ENCODE data around the gene FOS. TPM values are rescaled to one million over a fixed set of nuclear protein-coding genes. Genes with fewer than 3 reads are reported as not detected.

FOS gene
- polyA plus RNA-seq, 1 experiment, result 84.1 TPM

DNA sequence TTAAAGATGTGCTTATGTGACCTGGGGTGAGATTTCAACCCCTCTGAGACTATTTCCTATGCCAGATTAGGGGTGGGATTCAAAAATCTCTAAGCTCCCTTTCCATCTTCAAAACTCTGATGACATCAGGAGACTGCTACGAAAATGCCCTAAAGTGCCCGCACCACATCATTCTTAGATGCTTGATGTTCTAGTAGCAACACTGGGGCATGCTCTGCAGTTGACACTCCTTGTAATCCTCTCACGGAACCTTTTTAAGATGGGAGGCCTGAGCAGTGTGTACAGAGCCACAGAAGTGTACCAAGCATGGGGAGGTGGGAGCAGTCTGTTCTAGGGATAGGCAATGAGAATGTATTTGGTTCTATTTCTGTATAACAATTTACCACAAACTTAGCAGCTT, 12.2 kb downstream of the FOS start:
- no peaks in the 10 kb centered on the region for H3K36me3 ChIP-seq (ENCODE audit: control insufficient read depth, insufficient read depth, low read length)
- peaks cover 4% of the 10 kb centered on the region for H3K27me3 ChIP-seq (ENCODE audit: control insufficient read depth, insufficient read depth, low read length)
- no peak for DNase-seq (ENCODE audit: low read depth)
- TF ChIP-seq, protein P1, sequence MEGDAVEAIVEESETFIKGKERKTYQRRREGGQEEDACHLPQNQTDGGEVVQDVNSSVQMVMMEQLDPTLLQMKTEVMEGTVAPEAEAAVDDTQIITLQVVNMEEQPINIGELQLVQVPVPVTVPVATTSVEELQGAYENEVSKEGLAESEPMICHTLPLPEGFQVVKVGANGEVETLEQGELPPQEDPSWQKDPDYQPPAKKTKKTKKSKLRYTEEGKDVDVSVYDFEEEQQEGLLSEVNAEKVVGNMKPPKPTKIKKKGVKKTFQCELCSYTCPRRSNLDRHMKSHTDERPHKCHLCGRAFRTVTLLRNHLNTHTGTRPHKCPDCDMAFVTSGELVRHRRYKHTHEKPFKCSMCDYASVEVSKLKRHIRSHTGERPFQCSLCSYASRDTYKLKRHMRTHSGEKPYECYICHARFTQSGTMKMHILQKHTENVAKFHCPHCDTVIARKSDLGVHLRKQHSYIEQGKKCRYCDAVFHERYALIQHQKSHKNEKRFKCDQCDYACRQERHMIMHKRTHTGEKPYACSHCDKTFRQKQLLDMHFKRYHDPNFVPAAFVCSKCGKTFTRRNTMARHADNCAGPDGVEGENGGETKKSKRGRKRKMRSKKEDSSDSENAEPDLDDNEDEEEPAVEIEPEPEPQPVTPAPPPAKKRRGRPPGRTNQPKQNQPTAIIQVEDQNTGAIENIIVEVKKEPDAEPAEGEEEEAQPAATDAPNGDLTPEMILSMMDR (IDR thresholded peaks at IDR 0.05; ENCODE audit: insufficient read depth, low read depth, low read length), result no peak
- POLR2A ChIA-PET, result no interaction called here
- H3K4me3 ChIP-seq (ENCODE audit: low read depth, low read length), result no peak overlapping the region
- CTCF ChIA-PET, result no interaction called here

DNA sequence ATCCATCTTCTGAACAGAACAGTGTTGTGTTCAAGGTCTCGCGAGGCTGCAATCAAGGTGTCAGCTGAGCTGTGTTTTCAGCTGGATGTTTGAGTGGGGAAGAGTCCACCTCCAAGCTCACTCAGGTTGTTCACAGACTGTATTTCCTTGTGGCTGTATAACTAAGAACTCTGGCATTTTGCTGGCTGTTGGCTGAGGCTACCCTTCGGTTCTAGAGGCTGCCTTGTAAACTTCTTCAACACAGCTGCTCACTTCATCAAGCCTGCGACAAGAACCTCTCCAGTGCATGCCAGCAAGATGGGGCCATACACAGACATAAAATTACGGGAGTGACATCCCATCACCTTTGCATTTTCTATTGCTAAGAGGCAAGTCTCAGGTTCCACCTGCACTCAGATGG, 12.7 kb downstream of the FOS start:
- POLR2A ChIA-PET, result no interaction called here
- no peak for DNase-seq (ENCODE audit: low read depth)
- H3K36me3 ChIP-seq (ENCODE audit: control insufficient read depth, insufficient read depth, low read length), result no peaks in the 10 kb centered on the region
- CTCF ChIA-PET, result no interaction called here
- TF ChIP-seq, protein P1 (IDR thresholded peaks at IDR 0.05; ENCODE audit: insufficient read depth, low read depth, low read length), result no peak
- H3K27me3 ChIP-seq (ENCODE audit: control insufficient read depth, insufficient read depth, low read length), result peaks cover 4% of the 10 kb centered on the region
- no peak overlapping the region for H3K4me3 ChIP-seq (ENCODE audit: low read depth, low read length)

DNA sequence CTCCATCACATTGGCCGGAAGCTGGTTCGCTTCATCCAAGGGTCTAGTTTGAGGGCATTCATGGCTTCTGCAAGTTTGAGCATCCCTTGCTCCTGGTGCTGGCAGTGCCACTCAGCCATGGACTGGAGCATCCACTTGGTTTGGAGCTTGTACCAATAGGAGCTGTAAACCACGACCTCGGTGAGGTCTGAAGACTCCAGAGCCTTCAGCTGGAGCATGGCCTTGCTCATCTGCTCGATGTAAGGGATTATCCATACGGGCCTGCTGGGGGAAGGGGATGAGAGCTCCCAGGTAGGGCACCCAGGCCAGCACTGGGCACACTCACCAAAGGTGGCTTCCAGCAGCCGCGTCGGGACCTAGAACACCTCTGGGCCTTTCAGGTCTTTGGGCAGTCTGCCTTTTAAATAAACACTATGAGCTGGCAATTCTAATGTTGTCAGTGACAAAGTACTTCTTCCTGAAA, 13.5 kb downstream of the FOS start:
- Histone ChIP-seq H3K4me3 (ENCODE audit: low read depth, low read length) (no peak overlapping the region), H3K36me3 (ENCODE audit: control insufficient read depth, insufficient read depth, low read length) (no peaks in the 10 kb centered on the region), H3K27me3 (ENCODE audit: control insufficient read depth, insufficient read depth, low read length) (peaks cover 4% of the 10 kb centered on the region)
- no peak for DNase-seq (ENCODE audit: low read depth)
- TF ChIP-seq, protein P1 (IDR thresholded peaks at IDR 0.05; ENCODE audit: insufficient read depth, low read depth, low read length), result no peak
- ChIA-PET POLR2A (no interaction called here), CTCF (interaction anchor here (0.6 to 1.3 kb wide), 2 partner anchors 9 to 313 kb away, joined by 3 to 4 read pairs; no protein-coding TSS in a partner anchor)

DNA sequence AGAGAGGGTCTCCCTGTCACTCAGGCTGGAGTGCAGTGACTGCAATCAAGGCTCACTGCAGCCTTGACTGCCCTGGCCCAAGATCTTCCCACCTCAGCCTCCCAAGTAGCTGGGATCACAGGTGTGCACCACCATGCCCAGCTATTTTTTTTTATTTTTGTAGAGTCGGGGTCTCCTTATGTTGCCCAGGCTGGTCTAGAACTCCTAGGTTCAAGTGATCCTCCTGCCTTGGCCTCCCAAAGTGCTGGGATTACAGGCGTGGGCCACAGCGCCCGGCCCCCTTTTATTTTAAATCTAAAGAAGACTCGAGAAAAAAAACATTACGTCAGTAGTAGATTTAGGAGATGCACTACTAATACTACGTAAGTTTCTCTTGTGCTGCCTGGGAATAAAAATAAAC, 14.3 kb downstream of the FOS start:
- CTCF ChIA-PET, result interaction anchor here (1.0 to 3.5 kb wide), 4 partner anchors 9 to 16 kb away, joined by 3 to 17 read pairs (median 9); no protein-coding TSS in a partner anchor
- Histone ChIP-seq H3K36me3 (ENCODE audit: control insufficient read depth, insufficient read depth, low read length) (no peaks in the 10 kb centered on the region), H3K27me3 (ENCODE audit: control insufficient read depth, insufficient read depth, low read length) (peaks cover 4% of the 10 kb centered on the region), H3K4me3 (ENCODE audit: low read depth, low read length) (no peak overlapping the region)
- DNase-seq (ENCODE audit: low read depth), result no peak
- POLR2A ChIA-PET, result no interaction called here
- TF ChIP-seq, protein P1 (IDR thresholded peaks at IDR 0.05; ENCODE audit: insufficient read depth, low read depth, low read length), result no peak

- Histone ChIP-seq H3K36me3 (ENCODE audit: control insufficient read depth, insufficient read depth, low read length) (no peaks in the 10 kb centered on the region), H3K27me3 (ENCODE audit: control insufficient read depth, insufficient read depth, low read length) (peaks cover 4% of the 10 kb centered on the region), H3K4me3 (ENCODE audit: low read depth, low read length) (peak overlapping the region; percentile 71)
- DNase-seq (ENCODE audit: low read depth), result peak; percentile 83
- TF ChIP-seq, protein P1 (IDR thresholded peaks at IDR 0.05; ENCODE audit: insufficient read depth, low read depth, low read length), result 0 out of 2 replicates have a peak, but pooled peaks have one; percentile 6
- ChIA-PET CTCF (interaction anchor here (0.9 to 5.9 kb wide), 13 partner anchors 10 to 189 kb away, joined by 3 to 53 read pairs (median 7); no protein-coding TSS in a partner anchor), POLR2A (interaction anchor here (0.5 to 0.7 kb wide), 3 partner anchors 15 to 110 kb away, joined by 3 to 26 read pairs (median 3); no protein-coding TSS in a partner anchor)
Measured at GRCh38 chr14:75293920-75294648, 15.5 kb downstream of the FOS start.
